NCI-H69 (cell line): Measurements from ENCODE around the gene ARHGAP26.

ENCODE experiments used
- DNase-seq: peaks from one replicate; lab custom pipeline; 2025; lab: John Stamatoyannopoulos, UW

The ARHGAP26 gene

DNA sequence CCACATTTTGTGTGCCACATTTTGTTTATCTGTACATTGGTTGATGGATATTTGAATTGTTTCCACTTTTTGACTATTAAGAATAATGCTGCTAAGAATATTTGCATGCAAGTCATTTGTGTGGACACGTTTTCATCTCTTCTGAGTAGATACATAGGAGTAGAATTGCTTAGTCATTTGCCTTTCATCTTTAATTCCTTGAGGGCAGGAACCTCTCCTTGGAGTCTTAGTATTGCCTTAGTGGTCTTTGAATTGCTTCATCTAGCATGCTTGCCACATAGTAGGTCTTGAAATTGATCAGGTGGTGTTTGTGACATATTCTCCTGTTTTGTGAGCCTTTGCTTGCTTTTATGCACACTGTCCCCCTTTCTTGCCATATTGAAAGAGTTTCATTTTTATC, 504.8 kb downstream of the ARHGAP26 start:
- DNase-seq = no peak

- DNase-seq = no peak
These were observed 505.6 kb downstream of the ARHGAP26 start for GRCh38 chr5:143275512-143276363.

GRCh38 chr5:143277536-143277935, 507.4 kb downstream of the ARHGAP26 start:
- no peak for DNase-seq
